Ectodermal cell (in vitro differentiated cells): ENCODE data around the gene DNM1.
A peak's percentile ranks its signal among the peaks of the same experiment; 100 is the strongest.

Source experiments
- H3K27ac ChIP-seq: 2 replicates; pipeline ENCODE4 v1.7.0; 2013; ENCODE audit warnings: mild to moderate bottlenecking, low read depth, low read length; ENCODE audit not compliant: insufficient read depth, poor library complexity, severe bottlenecking
- H3K27me3 ChIP-seq: 2 replicates; pipeline ENCODE4 v1.7.0; 2013; ENCODE audit warnings: mild to moderate bottlenecking, low read length; ENCODE audit not compliant: insufficient read depth, control insufficient read depth, poor library complexity, severe bottlenecking
- H3K36me3 ChIP-seq: one replicate; pipeline ENCODE4 v1.7.0; 2013; ENCODE audit warnings: low read length; ENCODE audit not compliant: control insufficient read depth, insufficient read depth
- H3K4me1 ChIP-seq: one replicate; pipeline ENCODE4 v1.7.0; 2013; ENCODE audit warnings: low read length; ENCODE audit not compliant: control insufficient read depth, insufficient read depth
- H3K4me3 ChIP-seq: 2 replicates; pipeline ENCODE4 v1.7.0; 2013; ENCODE audit warnings: low read depth, low read length, control low read depth; ENCODE audit not compliant: insufficient read depth
- H3K9me3 ChIP-seq: 2 replicates; pipeline ENCODE4 v1.7.0; 2013; ENCODE audit warnings: mild to moderate bottlenecking, low read length, moderate library complexity; ENCODE audit not compliant: control insufficient read depth
- WGBS, 2 experiments: methylation state at CpG; one replicate each; pipeline ENCODE4 v1.1.7; 2013; ENCODE audit warnings: missing lambda C conversion rate in 2 of 2; 5-methylcytosine and 5-hydroxymethylcytosine counted together

DNM1 gene

GRCh38 chr9:128244091-128244836, 41.1 kb downstream of the DNM1 start:
- Histone ChIP-seq H3K36me3 (peaks cover 3% of the 10 kb centered on the region), H3K4me1 (peaks cover 23% of the 10 kb centered on the region), H3K9me3 (no peaks in the 10 kb centered on the region), H3K27me3 (no peaks in the 10 kb centered on the region), H3K27ac (no peak overlapping the region), H3K4me3 (no peak overlapping the region)
- WGBS, 2 experiments: 87 to 90% methylated on average over 12 to 13 of the region's 13 CpGs

GRCh38 chr9:128244837-128245231, 41.7 kb downstream of the DNM1 start:
- no peak overlapping the region for H3K27ac ChIP-seq

GRCh38 chr9:128245421-128246151, 42.4 kb downstream of the DNM1 start:
- no peaks in the 10 kb centered on the region for H3K27me3 ChIP-seq
- H3K27ac ChIP-seq: peak overlapping the region; percentile 30
- peaks cover 23% of the 10 kb centered on the region for H3K4me1 ChIP-seq
- no peaks in the 10 kb centered on the region for H3K9me3 ChIP-seq
- 73 to 76% methylated on average over 13 of the region's 13 CpGs for WGBS, 2 experiments
- H3K36me3 ChIP-seq: peaks cover 3% of the 10 kb centered on the region
- H3K4me3 ChIP-seq: no peak overlapping the region

More at GRCh38 chr9:128244837-128245231, 41.7 kb downstream of the DNM1 start:
- no peaks in the 10 kb centered on the region for H3K9me3 ChIP-seq
- 29 to 30% methylated on average over 17 to 18 of the region's 18 CpGs for WGBS, 2 experiments
- H3K4me3 ChIP-seq: no peak overlapping the region
- no peaks in the 10 kb centered on the region for H3K27me3 ChIP-seq
- H3K4me1 ChIP-seq: peaks cover 23% of the 10 kb centered on the region
- peaks cover 3% of the 10 kb centered on the region for H3K36me3 ChIP-seq

GRCh38 chr9:128246471-128246870, 43.3 kb downstream of the DNM1 start:
- 85 to 87% methylated on average over 2 of the region's 2 CpGs for WGBS, 2 experiments
- Histone ChIP-seq H3K4me3 (no peak overlapping the region), H3K27me3 (no peaks in the 10 kb centered on the region), H3K36me3 (peaks cover 3% of the 10 kb centered on the region), H3K4me1 (peaks cover 23% of the 10 kb centered on the region), H3K9me3 (no peaks in the 10 kb centered on the region), H3K27ac (no peak overlapping the region)

GRCh38 chr9:128247226-128247803, 44.1 kb downstream of the DNM1 start:
- Histone ChIP-seq H3K4me1 (peaks cover 23% of the 10 kb centered on the region), H3K27ac (no peak overlapping the region), H3K9me3 (no peaks in the 10 kb centered on the region), H3K36me3 (peaks cover 3% of the 10 kb centered on the region), H3K4me3 (no peak overlapping the region), H3K27me3 (no peaks in the 10 kb centered on the region)
- 97 to 98% methylated on average over 5 of the region's 5 CpGs for WGBS, 2 experiments

GRCh38 chr9:128249558-128249907, 46.4 kb downstream of the DNM1 start:
- Histone ChIP-seq H3K27me3 (no peaks in the 10 kb centered on the region), H3K9me3 (no peaks in the 10 kb centered on the region), H3K36me3 (peaks cover 3% of the 10 kb centered on the region), H3K27ac (no peak overlapping the region), H3K4me1 (peaks cover 11% of the 10 kb centered on the region), H3K4me3 (no peak overlapping the region)
- WGBS, 2 experiments: 85 to 95% methylated on average over 8 of the region's 8 CpGs

GRCh38 chr9:128249908-128250838, 47.0 kb downstream of the DNM1 start:
- no peaks in the 10 kb centered on the region for H3K9me3 ChIP-seq
- 75 to 77% methylated on average over 81 of the region's 81 CpGs for WGBS, 2 experiments
- H3K4me1 ChIP-seq: peaks cover 4% of the 10 kb centered on the region
- peaks cover 3% of the 10 kb centered on the region for H3K36me3 ChIP-seq
- peak overlapping the region; percentile 20 for H3K4me3 ChIP-seq
- H3K27ac ChIP-seq: no peak overlapping the region
- no peaks in the 10 kb centered on the region for H3K27me3 ChIP-seq

GRCh38 chr9:128250839-128251731, 47.9 kb downstream of the DNM1 start:
- H3K27ac ChIP-seq: no peak overlapping the region
- no peaks in the 10 kb centered on the region for H3K9me3 ChIP-seq
- peaks cover 5% of the 10 kb centered on the region for H3K36me3 ChIP-seq
- WGBS, 2 experiments: 78 to 83% methylated on average over 43 of the region's 43 CpGs
- H3K4me1 ChIP-seq: no peaks in the 10 kb centered on the region
- peak overlapping the region; percentile 20 for H3K4me3 ChIP-seq
- H3K27me3 ChIP-seq: no peaks in the 10 kb centered on the region

GRCh38 chr9:128251732-128252100, 48.5 kb downstream of the DNM1 start:
- H3K4me3 ChIP-seq: no peak overlapping the region
- no peaks in the 10 kb centered on the region for H3K9me3 ChIP-seq
- H3K27ac ChIP-seq: no peak overlapping the region
- 89 to 91% methylated on average over 3 of the region's 3 CpGs for WGBS, 2 experiments
- H3K4me1 ChIP-seq: no peaks in the 10 kb centered on the region
- H3K27me3 ChIP-seq: no peaks in the 10 kb centered on the region
- H3K36me3 ChIP-seq: peaks cover 7% of the 10 kb centered on the region
